Measurements from ENCODE around the gene TMEM247.

DNA sequence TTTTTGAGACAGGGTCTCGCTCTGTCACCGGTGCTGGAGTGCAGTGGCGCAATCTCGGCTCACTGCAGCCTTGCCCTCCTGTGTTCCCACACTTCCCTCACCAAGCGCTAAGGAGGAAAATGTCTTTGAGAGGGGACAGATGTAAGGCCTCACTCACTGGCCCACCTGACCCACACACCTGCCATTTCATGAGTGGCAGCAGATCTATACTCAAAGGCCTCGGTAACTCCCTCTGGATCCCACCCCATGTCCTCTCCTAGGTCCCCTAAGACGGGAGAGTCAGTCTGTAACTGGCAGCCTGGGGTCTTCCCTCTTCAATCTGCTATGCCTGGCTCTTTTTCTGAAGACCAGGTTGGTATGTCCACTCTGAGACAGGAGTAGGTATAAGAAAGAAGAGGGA is 12.9 kb downstream of the TMEM247 start:
- TF ChIP-seq, protein P1, sequence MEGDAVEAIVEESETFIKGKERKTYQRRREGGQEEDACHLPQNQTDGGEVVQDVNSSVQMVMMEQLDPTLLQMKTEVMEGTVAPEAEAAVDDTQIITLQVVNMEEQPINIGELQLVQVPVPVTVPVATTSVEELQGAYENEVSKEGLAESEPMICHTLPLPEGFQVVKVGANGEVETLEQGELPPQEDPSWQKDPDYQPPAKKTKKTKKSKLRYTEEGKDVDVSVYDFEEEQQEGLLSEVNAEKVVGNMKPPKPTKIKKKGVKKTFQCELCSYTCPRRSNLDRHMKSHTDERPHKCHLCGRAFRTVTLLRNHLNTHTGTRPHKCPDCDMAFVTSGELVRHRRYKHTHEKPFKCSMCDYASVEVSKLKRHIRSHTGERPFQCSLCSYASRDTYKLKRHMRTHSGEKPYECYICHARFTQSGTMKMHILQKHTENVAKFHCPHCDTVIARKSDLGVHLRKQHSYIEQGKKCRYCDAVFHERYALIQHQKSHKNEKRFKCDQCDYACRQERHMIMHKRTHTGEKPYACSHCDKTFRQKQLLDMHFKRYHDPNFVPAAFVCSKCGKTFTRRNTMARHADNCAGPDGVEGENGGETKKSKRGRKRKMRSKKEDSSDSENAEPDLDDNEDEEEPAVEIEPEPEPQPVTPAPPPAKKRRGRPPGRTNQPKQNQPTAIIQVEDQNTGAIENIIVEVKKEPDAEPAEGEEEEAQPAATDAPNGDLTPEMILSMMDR (IDR thresholded peaks at IDR 0.05), result no peak
- no peak for TF ChIP-seq POLR2A (IDR thresholded peaks at IDR 0.05)
- TF ChIP-seq POLR2AphosphoS5 (IDR thresholded peaks at IDR 0.05), result no peak
- no peak for TF ChIP-seq EP300 (IDR thresholded peaks at IDR 0.05; ENCODE audit: low read depth)
